ENCODE measurements around the gene LRRC9. TPM values are rescaled to one million over a fixed set of nuclear protein-coding genes. Genes with fewer than 3 reads are reported as not detected.

The LRRC9 gene
- total and polyA plus RNA-seq, 2 of the 13 experiments (the other 11 are each of a cell fraction or from before 2014, with no cell fraction given): 0.08 to 0.18 TPM

- TF ChIP-seq ETS1 (CRISPR knock-in tag; IDR thresholded peaks at IDR 0.05) (no peak), ZNF362 (CRISPR knock-in tag; IDR thresholded peaks at IDR 0.05; ENCODE audit: borderline replicate concordance) (no peak), GATAD2A (CRISPR knock-in tag; IDR thresholded peaks at IDR 0.05) (no peak)
Measured at GRCh38 chr14:59931237-59931636, 11.3 kb downstream of the LRRC9 start (continued).

- ATAC-seq: no peak
- intact Hi-C loops (cut with micrococcal nuclease; ENCODE audit: unreplicated experiment): no loop called here
- no peaks in the 10 kb centered on the region for H4K20me1 ChIP-seq (ENCODE audit: insufficient read depth, low read length)
- in situ Hi-C loops (cut with HindIII; ENCODE audit: extremely low pct_ligation_motif_present, low pct_unique_long_range_greater_than_20kb): no loop called here
- H3K9ac ChIP-seq (ENCODE audit: insufficient read depth, low read depth, low read length): no peak overlapping the region
- H3K36me3 ChIP-seq (replicated peaks in 1 of 2; ENCODE audit: control insufficient read depth in 1 of 2, insufficient read depth in 2 of 2, low read length in 2 of 2): no peaks in the 10 kb centered on the region
- no peak overlapping the region for H3K4me2 ChIP-seq (ENCODE audit: low read depth, low read length)
- 2% methylated on average over 1 of the region's 1 CpG for WGBS (ENCODE audit: low lambda C conversion rate)
- no peaks in the 10 kb centered on the region for H3K9me3 ChIP-seq (ENCODE audit: low read length)
- no peaks in the 10 kb centered on the region for H3K79me2 ChIP-seq (ENCODE audit: insufficient read depth, low read length)
- no peak overlapping the region for H2AFZ ChIP-seq (ENCODE audit: low read length)
- ChIA-PET CTCF (ENCODE audit: low intra/inter-chr PET ratio, low total read pairs) (no interaction called here), POLR2A (no interaction called here)
- no peak for FAIRE-seq
- H3K4me3 ChIP-seq (replicated peaks in 1 of 3; ENCODE audit: insufficient read depth in 1 of 3, low read depth in 2 of 3, low read length in 3 of 3): no peak overlapping the region
- no peak for DNase-seq (ENCODE audit: low spot score)
- BruUV-seq (replicated peaks): no TSS peak
- H3K27ac ChIP-seq (ENCODE audit: extremely low read length, insufficient read depth, low read length): no peak overlapping the region
- H3K27me3 ChIP-seq (ENCODE audit: control insufficient read depth in 1 of 2, insufficient read depth in 2 of 2, low read length in 2 of 2): no peaks in the 10 kb centered on the region; a peak in 1 of 5 replicates
- H3K4me1 ChIP-seq (ENCODE audit: insufficient read depth, low read length): no peaks in the 10 kb centered on the region
- TF ChIP-seq ZNF616 (CRISPR knock-in tag; IDR thresholded peaks at IDR 0.05; ENCODE audit: low read depth) (no peak), ATF4 (CRISPR knock-in tag; IDR thresholded peaks at IDR 0.05) (no peak), ARHGAP35 (CRISPR knock-in tag; IDR thresholded peaks at IDR 0.05; ENCODE audit: borderline replicate concordance) (no peak), ZNF773 (CRISPR knock-in tag; IDR thresholded peaks at IDR 0.05; ENCODE audit: borderline replicate concordance) (no peak), ZUFSP (CRISPR knock-in tag; IDR thresholded peaks at IDR 0.05; ENCODE audit: borderline replicate concordance) (no peak), DPF2 (CRISPR knock-in tag; IDR thresholded peaks at IDR 0.05; ENCODE audit: borderline replicate concordance, low read depth) (no peak), ARNT2 (CRISPR knock-in tag; IDR thresholded peaks at IDR 0.05; ENCODE audit: low read depth) (no peak), GATAD1 (CRISPR knock-in tag; IDR thresholded peaks at IDR 0.05) (no peak), ZNF207 (IDR thresholded peaks at IDR 0.05; ENCODE audit: borderline replicate concordance) (no peak), ZMYM4 (CRISPR knock-in tag; IDR thresholded peaks at IDR 0.05) (no peak), ZNF597 (CRISPR knock-in tag; IDR thresholded peaks at IDR 0.05) (no peak), ZSCAN9 (CRISPR knock-in tag; IDR thresholded peaks at IDR 0.05; ENCODE audit: borderline replicate concordance) (no peak), ZNF430 (CRISPR knock-in tag; IDR thresholded peaks at IDR 0.05) (no peak)
Measured at GRCh38 chr14:59936145-59936544, 16.2 kb downstream of the LRRC9 start.

Measured in HepG2 (cell line).